Measurements from ENCODE around the gene HOXC11.

Gene HOXC11

DNA sequence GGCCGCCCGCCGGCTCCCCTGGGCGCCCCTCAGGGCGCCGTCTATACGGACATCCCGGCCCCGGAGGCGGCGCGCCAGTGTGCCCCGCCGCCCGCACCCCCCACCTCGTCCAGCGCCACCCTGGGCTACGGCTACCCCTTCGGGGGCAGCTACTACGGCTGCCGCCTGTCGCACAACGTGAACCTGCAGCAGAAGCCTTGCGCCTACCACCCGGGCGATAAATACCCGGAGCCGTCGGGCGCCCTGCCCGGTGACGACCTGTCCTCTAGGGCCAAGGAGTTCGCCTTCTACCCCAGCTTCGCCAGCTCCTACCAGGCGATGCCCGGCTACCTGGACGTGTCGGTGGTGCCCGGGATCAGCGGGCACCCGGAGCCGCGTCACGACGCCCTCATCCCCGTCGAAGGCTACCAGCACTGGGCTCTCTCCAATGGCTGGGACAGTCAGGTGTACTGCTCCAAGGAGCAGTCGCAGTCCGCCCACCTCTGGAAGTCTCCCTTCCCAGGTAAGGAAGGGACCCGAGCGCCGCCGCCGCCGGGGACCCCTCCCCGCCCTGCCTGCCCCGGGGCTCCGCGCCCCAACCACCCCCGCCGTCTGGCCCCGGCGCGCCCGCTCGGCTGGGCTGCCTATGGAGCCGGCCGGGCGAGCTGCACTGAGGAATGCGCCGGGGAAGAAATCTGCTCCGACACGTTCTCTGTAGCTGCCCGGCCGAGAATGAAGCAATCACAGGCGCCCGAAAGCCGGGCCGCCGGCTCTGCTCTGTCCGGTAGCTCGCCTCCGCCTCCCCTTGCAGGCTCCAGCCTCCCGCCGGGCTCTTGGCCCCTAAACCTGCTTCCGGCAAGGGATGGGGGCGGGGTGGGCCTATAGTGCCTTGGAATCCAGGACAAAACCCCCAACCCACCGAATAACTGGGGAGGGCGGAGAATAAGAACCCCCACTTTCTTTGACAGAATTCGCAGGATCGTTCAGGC, 33.5 kb upstream of the HOXC11 start:
- peaks cover 80% of the 10 kb centered on the region for H3K27me3 ChIP-seq (ENCODE audit: insufficient read depth, poor library complexity, severe bottlenecking)
- H3K27ac ChIP-seq (replicated peaks) = no peak overlapping the region
- DNase-seq (ENCODE audit: low read depth in 1 of 2, low spot score in 1 of 2) = no peak
- no peak for TF ChIP-seq POLR2AphosphoS5 (IDR thresholded peaks at IDR 0.05; ENCODE audit: low read depth)
- TF ChIP-seq, protein P1, sequence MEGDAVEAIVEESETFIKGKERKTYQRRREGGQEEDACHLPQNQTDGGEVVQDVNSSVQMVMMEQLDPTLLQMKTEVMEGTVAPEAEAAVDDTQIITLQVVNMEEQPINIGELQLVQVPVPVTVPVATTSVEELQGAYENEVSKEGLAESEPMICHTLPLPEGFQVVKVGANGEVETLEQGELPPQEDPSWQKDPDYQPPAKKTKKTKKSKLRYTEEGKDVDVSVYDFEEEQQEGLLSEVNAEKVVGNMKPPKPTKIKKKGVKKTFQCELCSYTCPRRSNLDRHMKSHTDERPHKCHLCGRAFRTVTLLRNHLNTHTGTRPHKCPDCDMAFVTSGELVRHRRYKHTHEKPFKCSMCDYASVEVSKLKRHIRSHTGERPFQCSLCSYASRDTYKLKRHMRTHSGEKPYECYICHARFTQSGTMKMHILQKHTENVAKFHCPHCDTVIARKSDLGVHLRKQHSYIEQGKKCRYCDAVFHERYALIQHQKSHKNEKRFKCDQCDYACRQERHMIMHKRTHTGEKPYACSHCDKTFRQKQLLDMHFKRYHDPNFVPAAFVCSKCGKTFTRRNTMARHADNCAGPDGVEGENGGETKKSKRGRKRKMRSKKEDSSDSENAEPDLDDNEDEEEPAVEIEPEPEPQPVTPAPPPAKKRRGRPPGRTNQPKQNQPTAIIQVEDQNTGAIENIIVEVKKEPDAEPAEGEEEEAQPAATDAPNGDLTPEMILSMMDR (IDR thresholded peaks at IDR 0.05; ENCODE audit: insufficient read depth, low read length) = no peak
- TF ChIP-seq GABPA (IDR thresholded peaks at IDR 0.05; ENCODE audit: low read depth) = no peak
- TF ChIP-seq, protein P2, sequence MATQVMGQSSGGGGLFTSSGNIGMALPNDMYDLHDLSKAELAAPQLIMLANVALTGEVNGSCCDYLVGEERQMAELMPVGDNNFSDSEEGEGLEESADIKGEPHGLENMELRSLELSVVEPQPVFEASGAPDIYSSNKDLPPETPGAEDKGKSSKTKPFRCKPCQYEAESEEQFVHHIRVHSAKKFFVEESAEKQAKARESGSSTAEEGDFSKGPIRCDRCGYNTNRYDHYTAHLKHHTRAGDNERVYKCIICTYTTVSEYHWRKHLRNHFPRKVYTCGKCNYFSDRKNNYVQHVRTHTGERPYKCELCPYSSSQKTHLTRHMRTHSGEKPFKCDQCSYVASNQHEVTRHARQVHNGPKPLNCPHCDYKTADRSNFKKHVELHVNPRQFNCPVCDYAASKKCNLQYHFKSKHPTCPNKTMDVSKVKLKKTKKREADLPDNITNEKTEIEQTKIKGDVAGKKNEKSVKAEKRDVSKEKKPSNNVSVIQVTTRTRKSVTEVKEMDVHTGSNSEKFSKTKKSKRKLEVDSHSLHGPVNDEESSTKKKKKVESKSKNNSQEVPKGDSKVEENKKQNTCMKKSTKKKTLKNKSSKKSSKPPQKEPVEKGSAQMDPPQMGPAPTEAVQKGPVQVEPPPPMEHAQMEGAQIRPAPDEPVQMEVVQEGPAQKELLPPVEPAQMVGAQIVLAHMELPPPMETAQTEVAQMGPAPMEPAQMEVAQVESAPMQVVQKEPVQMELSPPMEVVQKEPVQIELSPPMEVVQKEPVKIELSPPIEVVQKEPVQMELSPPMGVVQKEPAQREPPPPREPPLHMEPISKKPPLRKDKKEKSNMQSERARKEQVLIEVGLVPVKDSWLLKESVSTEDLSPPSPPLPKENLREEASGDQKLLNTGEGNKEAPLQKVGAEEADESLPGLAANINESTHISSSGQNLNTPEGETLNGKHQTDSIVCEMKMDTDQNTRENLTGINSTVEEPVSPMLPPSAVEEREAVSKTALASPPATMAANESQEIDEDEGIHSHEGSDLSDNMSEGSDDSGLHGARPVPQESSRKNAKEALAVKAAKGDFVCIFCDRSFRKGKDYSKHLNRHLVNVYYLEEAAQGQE (IDR thresholded peaks at IDR 0.05; ENCODE audit: insufficient replicate concordance, low read depth) = no peak
- TF ChIP-seq SPI1 (IDR thresholded peaks at IDR 0.05; ENCODE audit: borderline replicate concordance, low read depth) = no peak
- H3K4me3 ChIP-seq (replicated peaks; ENCODE audit: insufficient read depth, low read length) = no peak overlapping the region

DNA sequence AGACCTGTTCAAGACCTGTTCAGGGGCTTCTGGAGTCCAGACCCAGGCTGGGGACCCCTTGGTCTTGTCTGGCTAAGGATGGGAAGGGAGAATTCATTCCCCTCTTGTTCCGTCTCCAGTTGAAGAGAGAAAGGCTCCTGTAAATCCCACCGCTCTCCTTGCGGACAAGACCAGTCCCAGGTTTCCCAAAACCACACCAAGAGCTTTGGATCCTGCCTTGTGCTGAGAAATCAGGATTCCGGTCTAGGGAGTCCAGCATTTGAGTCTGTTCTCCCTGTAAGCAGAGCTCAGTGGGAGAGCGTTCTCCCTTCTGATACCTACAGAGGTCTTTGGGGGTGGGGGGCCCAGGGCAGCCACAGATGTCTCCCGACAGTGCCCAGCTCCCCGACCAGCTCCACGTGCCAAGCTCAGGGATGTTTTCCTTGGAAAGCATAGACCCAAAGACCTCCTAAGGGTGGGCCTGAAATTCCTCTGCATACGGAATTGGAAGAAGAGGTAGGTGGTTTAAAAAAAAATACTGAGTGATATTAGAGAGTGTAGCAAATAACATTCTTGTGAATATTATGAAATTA, 32.4 kb upstream of the HOXC11 start:
- H3K4me3 ChIP-seq (replicated peaks; ENCODE audit: insufficient read depth, low read length) = no peak overlapping the region
- DNase-seq (ENCODE audit: low read depth in 1 of 2, low spot score in 1 of 2) = no peak
- TF ChIP-seq, protein P1 (IDR thresholded peaks at IDR 0.05; ENCODE audit: insufficient read depth, low read length) = no peak
- TF ChIP-seq, protein P2 (IDR thresholded peaks at IDR 0.05; ENCODE audit: insufficient replicate concordance, low read depth) = no peak
- no peak for TF ChIP-seq POLR2AphosphoS5 (IDR thresholded peaks at IDR 0.05; ENCODE audit: low read depth)
- no peak for TF ChIP-seq GABPA (IDR thresholded peaks at IDR 0.05; ENCODE audit: low read depth)
- H3K27ac ChIP-seq (replicated peaks) = no peak overlapping the region
- peaks cover 80% of the 10 kb centered on the region for H3K27me3 ChIP-seq (ENCODE audit: insufficient read depth, poor library complexity, severe bottlenecking)

GRCh38 chr12:53941187-53941586, 31.7 kb upstream of the HOXC11 start:
- TF ChIP-seq, protein P1 (IDR thresholded peaks at IDR 0.05; ENCODE audit: insufficient read depth, low read length) = no peak
- no peak for TF ChIP-seq POLR2AphosphoS5 (IDR thresholded peaks at IDR 0.05; ENCODE audit: low read depth)
- TF ChIP-seq, protein P2 (IDR thresholded peaks at IDR 0.05; ENCODE audit: insufficient replicate concordance, low read depth) = no peak
- no peak for TF ChIP-seq GABPA (IDR thresholded peaks at IDR 0.05; ENCODE audit: low read depth)
- no peak for TF ChIP-seq SPI1 (IDR thresholded peaks at IDR 0.05; ENCODE audit: borderline replicate concordance, low read depth)
- H3K27ac ChIP-seq (replicated peaks) = no peak overlapping the region
- peaks cover 80% of the 10 kb centered on the region for H3K27me3 ChIP-seq (ENCODE audit: insufficient read depth, poor library complexity, severe bottlenecking)

More at GRCh38 chr12:53941187-53941586, 31.7 kb upstream of the HOXC11 start:
- DNase-seq (ENCODE audit: low read depth in 1 of 2, low spot score in 1 of 2) = no peak
- no peak overlapping the region for H3K4me3 ChIP-seq (replicated peaks; ENCODE audit: insufficient read depth, low read length)
